PFSK-1 (cell line): Measurements from ENCODE around the gene PTCD1.

ENCODE experiments used
- FOXP2 ChIP-seq: optimal IDR thresholded peaks from 2 replicates; pipeline ENCODE3; 2011; ENCODE audit warnings: borderline replicate concordance, control low read depth, inconsistent platforms; ENCODE audit not compliant: insufficient read depth; ENCODE audit errors: extremely low read length, extremely low read depth
- POLR2AphosphoS5 ChIP-seq: IDR thresholded peaks from 2 replicates; pipeline ENCODE4 v1.6.1; 2012; ENCODE audit warnings: low read depth, mild to moderate bottlenecking, control low read depth, low read length, moderate library complexity
- REST ChIP-seq, 2 experiments: IDR thresholded peaks; 2 replicates each; pipeline versions ENCODE4 v1.6.1 to v1.8.0; 2011 to 2012; ENCODE audit warnings: low read depth in 2 of 2, low read length in 2 of 2, control low read depth in 1 of 2, inconsistent platforms in 1 of 2, mild to moderate bottlenecking in 1 of 2, moderate library complexity in 1 of 2; ENCODE audit not compliant: insufficient read depth in 1 of 2
- SIN3A ChIP-seq: IDR thresholded peaks from 2 replicates; pipeline ENCODE4 v1.6.1; 2012; ENCODE audit warnings: mild to moderate bottlenecking, low read length, moderate library complexity, borderline replicate concordance; ENCODE audit not compliant: insufficient read depth
- TAF1 ChIP-seq: IDR thresholded peaks from 2 replicates; pipeline ENCODE4 v1.6.1; 2012; ENCODE audit warnings: low read length, control low read depth, borderline replicate concordance; ENCODE audit not compliant: insufficient read depth

- TF ChIP-seq TAF1, result no peak
- TF ChIP-seq POLR2AphosphoS5, result no peak; the same call in 1 of the 2 replicates
- no peak for TF ChIP-seq REST (IDR thresholded peaks at IDR 0.05; ENCODE audit: insufficient read depth in 1 of 2, low read depth in 2 of 2, low read length in 2 of 2)
- no peak for TF ChIP-seq SIN3A
- TF ChIP-seq FOXP2, result no peak
Measured at GRCh38 chr7:99418260-99418659, 20.3 kb downstream of the PTCD1 start.
